Measurements from ENCODE around the gene ELOVL6.

GRCh38 chr4:110074570-110074969 lies 123.8 kb downstream of the ELOVL6 start:
- TF ChIP-seq, protein P1, sequence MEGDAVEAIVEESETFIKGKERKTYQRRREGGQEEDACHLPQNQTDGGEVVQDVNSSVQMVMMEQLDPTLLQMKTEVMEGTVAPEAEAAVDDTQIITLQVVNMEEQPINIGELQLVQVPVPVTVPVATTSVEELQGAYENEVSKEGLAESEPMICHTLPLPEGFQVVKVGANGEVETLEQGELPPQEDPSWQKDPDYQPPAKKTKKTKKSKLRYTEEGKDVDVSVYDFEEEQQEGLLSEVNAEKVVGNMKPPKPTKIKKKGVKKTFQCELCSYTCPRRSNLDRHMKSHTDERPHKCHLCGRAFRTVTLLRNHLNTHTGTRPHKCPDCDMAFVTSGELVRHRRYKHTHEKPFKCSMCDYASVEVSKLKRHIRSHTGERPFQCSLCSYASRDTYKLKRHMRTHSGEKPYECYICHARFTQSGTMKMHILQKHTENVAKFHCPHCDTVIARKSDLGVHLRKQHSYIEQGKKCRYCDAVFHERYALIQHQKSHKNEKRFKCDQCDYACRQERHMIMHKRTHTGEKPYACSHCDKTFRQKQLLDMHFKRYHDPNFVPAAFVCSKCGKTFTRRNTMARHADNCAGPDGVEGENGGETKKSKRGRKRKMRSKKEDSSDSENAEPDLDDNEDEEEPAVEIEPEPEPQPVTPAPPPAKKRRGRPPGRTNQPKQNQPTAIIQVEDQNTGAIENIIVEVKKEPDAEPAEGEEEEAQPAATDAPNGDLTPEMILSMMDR (IDR thresholded peaks at IDR 0.05 in 4 of 5, conservative IDR thresholded peaks at IDR 0.05 in 1 of 5): no peak
- no peak for TF ChIP-seq POLR2A (IDR thresholded peaks at IDR 0.05)
